Activated CD8-positive, alpha-beta memory T cell treated with anti-CD3 and anti-CD28 coated beads, Interleukin-2, amount 10 ng/mL, durations not matched to agents 7 days and 5 days (primary cell): ENCODE data around the gene PNRC1. TPM values are rescaled to one million over a fixed set of nuclear protein-coding genes. Genes with fewer than 3 reads are reported as not detected.

Experiments used
- ATAC-seq: fragments of 150-1000 bp; cut with Tn5 transposase; one replicate; pipeline ENCODE4 v1.10.0; 2021; ENCODE audit warnings: moderate library complexity
- CTCF ChIA-PET: fragments of 350-600 bp; sonication (Branson Sonifier 250); formaldehyde crosslinking; loops from one replicate; lab custom pipeline; 2021; ENCODE audit warnings: antibody characterized with exemption; lab: Charles Lee
- DNase-seq: peaks from one replicate; pipeline ENCODE4 v3.0.0-alpha.2; 2020
- H3K27ac Mint-ChIP-seq: one replicate; pipeline ENCODE4 v1.8.0; 2021; ENCODE audit warnings: mild to moderate bottlenecking, mixed read lengths
- H3K27me3 Mint-ChIP-seq: one replicate; pipeline ENCODE4 v1.8.0; 2021; ENCODE audit warnings: mixed read lengths
- H3K36me3 Mint-ChIP-seq: one replicate; pipeline ENCODE4 v1.8.0; 2021; ENCODE audit warnings: mild to moderate bottlenecking, mixed read lengths
- H3K4me1 Mint-ChIP-seq: one replicate; pipeline ENCODE4 v1.8.0; 2021; ENCODE audit warnings: mixed read lengths
- H3K4me3 Mint-ChIP-seq: one replicate; pipeline ENCODE4 v1.8.0; 2021; ENCODE audit warnings: mild to moderate bottlenecking, moderate library complexity, mixed read lengths
- H3K9me3 Mint-ChIP-seq: one replicate; pipeline ENCODE4 v1.8.0; 2022; ENCODE audit warnings: low read depth, mixed read lengths
- total RNA-seq, 2 experiments: library from RNA; stranded (reverse); gene quantifications; one replicate each; pipeline ENCODE4 v1.2.3, GENCODE V29; 2021

The PNRC1 gene
- total RNA-seq, 2 experiments from 2014 or later: 66.9 to 71.8 TPM

DNA sequence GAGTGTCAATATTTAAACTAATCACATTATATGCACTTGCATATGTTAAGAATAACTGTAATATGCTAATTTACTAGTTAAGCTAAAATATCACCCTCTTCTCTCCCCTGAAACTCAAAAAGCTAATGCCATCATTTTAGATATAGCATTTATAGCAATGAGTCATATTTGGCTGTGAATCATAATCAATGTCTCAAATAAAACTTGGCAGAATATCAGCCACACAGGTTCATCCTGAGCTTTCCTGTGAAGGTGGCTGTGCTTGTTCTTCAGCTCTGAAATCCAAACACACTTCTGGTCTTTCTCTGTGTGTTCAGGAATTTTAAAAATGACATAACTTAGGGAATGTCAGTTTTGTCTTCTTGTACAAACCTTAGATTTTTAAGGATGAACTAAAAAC, 12.8 kb upstream of the PNRC1 start:
- H3K27me3 Mint-ChIP-seq: peaks cover 12% of the 10 kb centered on the region
- DNase-seq: no peak
- no peaks in the 10 kb centered on the region for H3K36me3 Mint-ChIP-seq
- no peaks in the 10 kb centered on the region for H3K9me3 Mint-ChIP-seq
- no peak overlapping the region for H3K27ac Mint-ChIP-seq
- ATAC-seq: no peak
- no peak overlapping the region for H3K4me3 Mint-ChIP-seq
- CTCF ChIA-PET: interaction anchor here (1.6 kb wide), 1 partner anchor 12 kb away, joined by 4 read pairs; no protein-coding TSS in a partner anchor
- no peaks in the 10 kb centered on the region for H3K4me1 Mint-ChIP-seq

DNA sequence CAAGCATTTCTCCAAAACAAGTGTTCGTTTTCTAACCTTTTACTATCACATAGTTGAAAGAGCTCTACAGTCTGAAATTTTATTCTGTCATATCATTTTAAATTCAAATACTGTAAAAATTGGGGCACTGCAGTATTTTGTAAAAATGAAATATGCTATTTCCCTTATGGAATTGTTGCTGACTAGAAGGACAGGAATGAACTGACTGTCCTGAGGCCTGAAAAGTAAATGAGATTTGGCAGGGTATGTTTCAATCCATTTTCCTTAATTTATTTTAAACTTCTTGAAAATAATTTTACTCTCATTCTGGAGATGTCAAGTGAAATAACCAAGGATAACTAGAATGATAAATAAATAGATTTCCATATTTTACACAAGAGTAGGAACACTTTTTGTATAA, 11.9 kb upstream of the PNRC1 start:
- H3K27me3 Mint-ChIP-seq: peaks cover 12% of the 10 kb centered on the region
- H3K27ac Mint-ChIP-seq: no peak overlapping the region
- DNase-seq (no peak), ATAC-seq (no peak)
- H3K9me3 Mint-ChIP-seq: no peaks in the 10 kb centered on the region
- no peak overlapping the region for H3K4me3 Mint-ChIP-seq
- no peaks in the 10 kb centered on the region for H3K4me1 Mint-ChIP-seq
- CTCF ChIA-PET: interaction anchor here (1.2 to 1.4 kb wide), 2 partner anchors 10 to 86 kb away, joined by 3 to 4 read pairs; no protein-coding TSS in a partner anchor
- H3K36me3 Mint-ChIP-seq: no peaks in the 10 kb centered on the region

DNA sequence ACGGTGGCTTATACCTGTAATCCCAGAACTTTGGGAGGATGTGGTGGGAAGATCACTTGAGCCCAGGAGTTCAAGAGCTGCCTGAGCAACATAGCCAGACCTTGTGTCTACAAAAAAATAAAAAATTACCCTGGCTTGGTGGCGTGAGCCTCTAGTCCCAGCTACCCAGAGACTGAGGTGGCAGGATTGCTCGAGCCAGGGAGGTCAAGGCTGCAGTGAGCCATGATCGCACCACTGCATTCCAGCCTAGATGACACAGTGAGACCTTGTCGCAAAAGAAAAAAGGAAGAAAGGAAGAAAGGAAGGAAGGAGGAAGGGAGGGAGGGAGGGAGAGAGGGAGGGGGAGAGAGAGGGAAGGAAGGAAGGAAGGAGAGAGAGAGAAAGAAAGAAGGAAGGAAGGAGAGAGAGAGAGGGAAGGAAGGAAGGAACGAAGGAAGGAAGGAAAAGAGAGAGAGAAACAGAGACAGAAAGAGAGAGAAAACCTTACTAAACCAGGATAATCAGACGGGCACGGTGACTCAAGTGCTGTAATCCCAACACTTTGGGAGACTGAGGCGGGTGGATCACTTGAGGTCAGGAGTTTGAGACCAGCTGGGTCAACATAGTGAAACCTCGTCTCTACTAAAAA, 10.9 kb upstream of the PNRC1 start:
- H3K36me3 Mint-ChIP-seq: no peaks in the 10 kb centered on the region
- ATAC-seq (no peak), DNase-seq (no peak)
- H3K27me3 Mint-ChIP-seq: peaks cover 12% of the 10 kb centered on the region
- no peak overlapping the region for H3K27ac Mint-ChIP-seq
- H3K9me3 Mint-ChIP-seq: no peaks in the 10 kb centered on the region
- no peaks in the 10 kb centered on the region for H3K4me1 Mint-ChIP-seq
- CTCF ChIA-PET: interaction anchor here (1.1 to 1.4 kb wide), 3 partner anchors 9 to 87 kb away, joined by 3 to 5 read pairs (median 4); no protein-coding TSS in a partner anchor
- H3K4me3 Mint-ChIP-seq: no peak overlapping the region

DNA sequence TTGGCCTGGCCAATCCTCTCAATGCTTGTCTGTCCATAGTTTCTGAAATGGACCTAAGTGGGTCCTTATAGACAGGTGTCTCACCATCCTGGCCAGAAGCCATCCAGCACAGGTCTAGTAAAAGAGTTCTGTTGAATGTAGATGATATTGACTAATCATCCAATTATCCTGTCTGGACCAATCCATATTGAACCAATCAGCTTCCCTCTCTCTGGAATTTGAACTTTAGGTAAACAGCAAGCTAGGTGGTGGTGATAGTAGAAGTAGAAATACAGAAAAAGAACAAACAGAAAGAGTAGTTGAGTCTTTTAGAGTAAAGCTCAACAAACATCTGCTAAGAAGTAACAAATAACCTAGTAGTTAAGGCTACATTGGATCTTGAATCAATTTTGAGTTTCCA, 9.5 kb upstream of the PNRC1 start:
- H3K4me3 Mint-ChIP-seq: no peak overlapping the region
- no peak for ATAC-seq
- no peaks in the 10 kb centered on the region for H3K36me3 Mint-ChIP-seq
- DNase-seq: no peak
- H3K27ac Mint-ChIP-seq: no peak overlapping the region
- CTCF ChIA-PET: interaction anchor here (1.1 kb wide), 1 partner anchor 8 kb away, joined by 5 read pairs; no protein-coding TSS in a partner anchor
- peaks cover 12% of the 10 kb centered on the region for H3K27me3 Mint-ChIP-seq
- H3K4me1 Mint-ChIP-seq: no peaks in the 10 kb centered on the region
- no peaks in the 10 kb centered on the region for H3K9me3 Mint-ChIP-seq

- Mint-ChIP-seq H3K9me3 (no peaks in the 10 kb centered on the region), H3K4me3 (no peak overlapping the region), H3K36me3 (no peaks in the 10 kb centered on the region), H3K27ac (no peak overlapping the region), H3K27me3 (no peaks in the 10 kb centered on the region), H3K4me1 (no peaks in the 10 kb centered on the region)
- CTCF ChIA-PET: interaction anchor here (1.5 kb wide), 1 partner anchor 91 kb away, joined by 3 read pairs; no protein-coding TSS in a partner anchor
- ATAC-seq (no peak), DNase-seq (no peak)
These were observed 7.4 kb upstream of the PNRC1 start for GRCh38 chr6:89073014-89073620.

DNA sequence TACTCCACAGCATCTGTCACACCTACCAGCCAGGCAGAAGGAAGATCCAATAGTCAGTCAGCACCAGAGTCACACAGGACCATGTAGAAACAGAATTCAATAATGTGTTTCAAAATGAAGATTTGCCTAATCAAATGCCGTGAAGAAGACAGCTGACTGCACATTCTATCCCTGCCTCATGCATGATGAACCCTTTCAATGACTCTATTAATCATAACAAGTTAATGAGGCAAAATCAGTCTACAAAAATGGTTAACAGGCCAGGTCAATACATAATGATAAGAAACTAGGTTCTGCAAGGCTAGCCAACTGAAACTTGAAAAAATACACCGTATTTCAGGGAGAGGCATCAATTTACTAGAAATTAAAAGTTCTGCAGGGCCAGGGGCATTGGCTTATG, 6.7 kb upstream of the PNRC1 start:
- ATAC-seq (no peak), DNase-seq (no peak)
- no peak overlapping the region for H3K27ac Mint-ChIP-seq
- CTCF ChIA-PET: interaction anchor here (1.5 kb wide), 1 partner anchor 91 kb away, joined by 3 read pairs; no protein-coding TSS in a partner anchor
- H3K4me1 Mint-ChIP-seq: peaks cover 3% of the 10 kb centered on the region
- no peak overlapping the region for H3K4me3 Mint-ChIP-seq
- no peaks in the 10 kb centered on the region for H3K9me3 Mint-ChIP-seq
- no peaks in the 10 kb centered on the region for H3K27me3 Mint-ChIP-seq
- H3K36me3 Mint-ChIP-seq: no peaks in the 10 kb centered on the region

- Mint-ChIP-seq H3K27me3 (no peaks in the 10 kb centered on the region), H3K4me3 (peak overlapping the region; percentile 91), H3K4me1 (peaks cover 23% of the 10 kb centered on the region), H3K27ac (peak overlapping the region; percentile 99), H3K9me3 (no peaks in the 10 kb centered on the region), H3K36me3 (peaks cover 25% of the 10 kb centered on the region)
- CTCF ChIA-PET: interaction anchor here (0.6 to 3.0 kb wide), 15 partner anchors 9 to 740 kb away, joined by 3 to 20 read pairs (median 4); partner anchors contain the start of genes MDN1 and PM20D2
- peak; percentile 16 for ATAC-seq
- DNase-seq: peak; percentile 80
These were observed 878 bp upstream of the PNRC1 start for GRCh38 chr6:89079511-89080234.

- Mint-ChIP-seq H3K27ac (peak overlapping the region; percentile 99), H3K4me3 (peak overlapping the region; percentile 91), H3K4me1 (peaks cover 26% of the 10 kb centered on the region), H3K36me3 (peaks cover 36% of the 10 kb centered on the region), H3K9me3 (no peaks in the 10 kb centered on the region), H3K27me3 (no peaks in the 10 kb centered on the region)
- CTCF ChIA-PET: interaction anchor here (1.1 to 2.1 kb wide), 2 partner anchors 36 to 65 kb away, joined by 3 to 8 read pairs; partner anchors contain the start of gene PM20D2
- no peak for ATAC-seq
- no peak for DNase-seq
These were observed 525 bp downstream of the PNRC1 start for GRCh38 chr6:89081129-89081422.

DNA sequence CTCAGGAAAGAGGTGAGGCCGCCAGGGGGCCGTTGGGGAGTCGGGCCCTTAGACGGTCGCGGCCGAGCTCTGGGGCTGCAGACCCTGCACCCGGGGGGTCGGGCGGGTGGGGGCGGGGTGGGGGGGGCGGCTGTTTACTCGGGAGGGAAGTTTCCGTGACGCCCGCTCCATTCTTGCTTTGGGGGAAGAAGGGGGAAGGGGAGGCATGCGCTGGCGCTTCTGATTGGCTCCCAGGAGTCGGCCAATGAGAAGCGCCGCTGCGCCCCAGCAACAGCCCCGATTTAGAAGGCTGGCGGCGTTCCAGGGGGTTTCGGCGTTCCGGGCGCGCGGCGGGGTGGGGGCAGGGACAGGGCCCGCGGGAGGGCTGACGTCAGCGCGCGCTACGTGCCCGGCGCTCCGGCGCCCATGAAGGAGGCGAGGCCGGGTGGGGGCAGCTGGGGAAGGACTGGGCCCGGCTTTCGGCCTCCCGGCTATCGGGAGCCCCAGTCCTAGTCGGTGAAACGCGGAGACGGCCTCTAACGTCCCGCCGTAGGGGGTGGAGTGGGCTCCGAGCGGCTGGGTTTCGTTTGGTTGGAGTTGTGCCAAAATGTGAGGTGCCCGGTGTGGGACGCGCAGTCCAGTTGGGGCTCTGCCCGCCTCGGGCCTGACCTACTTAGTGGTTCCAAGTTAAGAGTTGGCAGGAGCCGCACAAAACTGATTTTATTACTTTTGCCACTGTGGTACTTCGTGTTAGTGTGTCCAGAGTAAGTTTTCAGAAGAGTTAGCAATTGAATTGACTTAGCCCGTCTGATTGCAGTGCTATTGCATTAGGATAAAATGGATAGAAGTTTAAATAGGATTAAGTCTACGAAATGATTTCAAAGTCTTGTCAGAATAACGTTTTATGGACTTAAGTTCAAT, 1.1 kb downstream of the PNRC1 start:
- Mint-ChIP-seq H3K9me3 (no peaks in the 10 kb centered on the region), H3K4me1 (peaks cover 28% of the 10 kb centered on the region), H3K27me3 (no peaks in the 10 kb centered on the region), H3K27ac (peak overlapping the region; percentile 96), H3K36me3 (peaks cover 38% of the 10 kb centered on the region), H3K4me3 (peak overlapping the region; percentile 97)
- CTCF ChIA-PET: interaction anchor here (2.1 kb wide), 1 partner anchor 64 kb away, joined by 8 read pairs; the partner anchor contains the start of gene PM20D2
- DNase-seq (peak; percentile 98), ATAC-seq (peak; percentile 64)

DNA sequence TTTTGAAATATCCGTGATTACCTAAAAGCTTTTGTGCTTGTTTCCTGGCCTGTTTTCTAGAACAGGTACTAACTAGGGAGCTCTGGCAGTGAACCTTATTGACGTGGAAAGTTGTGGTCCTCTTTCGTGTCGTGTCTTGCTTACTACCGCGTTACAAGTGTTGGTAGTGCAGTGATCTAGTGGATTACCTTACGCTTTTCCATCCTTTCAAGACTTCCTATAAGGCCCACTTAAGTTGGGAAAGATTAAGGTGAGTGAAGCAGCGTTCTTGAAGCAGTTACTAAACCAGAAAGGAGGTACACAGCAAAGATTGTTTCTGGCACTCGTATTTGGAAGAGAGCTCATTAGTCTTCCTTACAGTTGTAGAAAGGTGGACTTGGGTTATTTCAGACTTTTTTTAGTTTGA, 1.9 kb downstream of the PNRC1 start:
- Mint-ChIP-seq H3K27me3 (no peaks in the 10 kb centered on the region), H3K4me1 (peaks cover 28% of the 10 kb centered on the region), H3K36me3 (peaks cover 38% of the 10 kb centered on the region), H3K27ac (peak overlapping the region; percentile 96), H3K4me3 (peak overlapping the region; percentile 97), H3K9me3 (no peaks in the 10 kb centered on the region)
- CTCF ChIA-PET: interaction anchor here (1.3 to 1.6 kb wide), 2 partner anchors 62 to 100 kb away, joined by 3 to 6 read pairs; no protein-coding TSS in a partner anchor
- ATAC-seq: no peak
- DNase-seq: peak; percentile 48

- Mint-ChIP-seq H3K9me3 (no peaks in the 10 kb centered on the region), H3K27me3 (no peaks in the 10 kb centered on the region), H3K36me3 (peaks cover 38% of the 10 kb centered on the region), H3K4me1 (peaks cover 25% of the 10 kb centered on the region), H3K4me3 (no peak overlapping the region), H3K27ac (peak overlapping the region; percentile 3)
- DNase-seq (no peak), ATAC-seq (no peak)
- CTCF ChIA-PET: interaction anchor here (1.2 to 1.6 kb wide), 2 partner anchors 10 to 33 kb away, joined by 4 to 7 read pairs; partner anchors contain the start of gene SRSF12
These were observed 4.0 kb downstream of the PNRC1 start for GRCh38 chr6:89084542-89084941.

- Mint-ChIP-seq H3K27ac (peak overlapping the region; percentile 3), H3K36me3 (peaks cover 38% of the 10 kb centered on the region), H3K27me3 (no peaks in the 10 kb centered on the region), H3K4me1 (peaks cover 25% of the 10 kb centered on the region), H3K9me3 (no peaks in the 10 kb centered on the region), H3K4me3 (no peak overlapping the region)
- CTCF ChIA-PET: interaction anchor here (1.2 to 1.6 kb wide), 2 partner anchors 10 to 33 kb away, joined by 4 to 7 read pairs; partner anchors contain the start of gene SRSF12
- ATAC-seq (no peak), DNase-seq (no peak)
These were observed 4.4 kb downstream of the PNRC1 start for GRCh38 chr6:89084954-89085353.
